Endothelial cell of umbilical vein (primary cell): Measurements from ENCODE around the gene LRRC17. TPM values are rescaled to one million over a fixed set of nuclear protein-coding genes. Genes with fewer than 3 reads are reported as not detected.

Experiments used
- BruUV-seq: library from RNA; stranded (reverse); fragments of 400-500 nt; replicated peaks from 2 replicates; lab custom pipeline; 2021; lab: Mats Ljungman, UMichigan
- CTCF ChIA-PET: fragments of 300-600, 350-600 bp; sonication (Branson Sonifier 250); formaldehyde crosslinking; loops from one replicate; lab custom pipeline; 2021; ENCODE audit warnings: antibody characterized with exemption, inconsistent platforms; lab: Charles Lee
- POLR2A ChIA-PET: fragments of 300-600, 350-600 bp; sonication (Branson Sonifier 250); formaldehyde crosslinking; loops from one replicate; lab custom pipeline; 2021; ENCODE audit warnings: antibody characterized with exemption, inconsistent platforms; lab: Charles Lee
- DNase-seq: peaks from one replicate; pipeline ENCODE4 v3.0.0-alpha.2; 2011; ENCODE audit warnings: low read depth, low spot score
- FAIRE-seq: peaks from 2 replicates; lab custom pipeline; 2011; peaks lifted over from hg19 to GRCh38; lab: Jason Lieb, UNC
- H2AFZ ChIP-seq: 2 replicates; pipeline ENCODE4 v1.6.0; 2012; ENCODE audit warnings: low read depth, low read length, control low read depth, inconsistent platforms
- H3K27ac ChIP-seq: 2 replicates; pipeline ENCODE4 v1.5.1; 2011; ENCODE audit warnings: low read depth, mild to moderate bottlenecking, control low read depth, low read length, moderate library complexity; ENCODE audit not compliant: insufficient read depth
- H3K27me3 ChIP-seq, 2 experiments: 2 replicates each; pipeline versions ENCODE4 v1.6.0 to v1.6.1; 2011; ENCODE audit warnings: low read length in 2 of 2, mixed read lengths in 1 of 2; ENCODE audit not compliant: control insufficient read depth in 2 of 2, insufficient read depth in 2 of 2
- H3K36me3 ChIP-seq, 2 experiments: 2 replicates in 1 of 2; 3 replicates in 1 of 2; pipeline ENCODE4 v1.5.1; 2011; ENCODE audit warnings: low read length in 2 of 2, mild to moderate bottlenecking in 1 of 2, moderate library complexity in 1 of 2; ENCODE audit not compliant: control insufficient read depth in 2 of 2, insufficient read depth in 2 of 2; ENCODE audit errors: extremely low read depth in 1 of 2
- H3K4me1 ChIP-seq: 3 replicates; pipeline ENCODE4 v1.5.1; 2011; ENCODE audit warnings: mild to moderate bottlenecking, low read length; ENCODE audit not compliant: control insufficient read depth, insufficient read depth; ENCODE audit errors: extremely low read depth
- H3K4me2 ChIP-seq: 2 replicates; pipeline ENCODE4 v1.6.1; 2011; ENCODE audit warnings: low read length, control low read depth, mixed read lengths; ENCODE audit not compliant: insufficient read depth
- H3K4me3 ChIP-seq, 3 experiments: fragments of 200-600 bp in 1 of 3; sonication (generic), shearing (Covaris generic) in 1 of 3; replicated peaks in 1 of 3; 2 replicates each; pipeline ENCODE4 v1.5.1; 2011 to 2016; ENCODE audit warnings: control low read depth in 3 of 3, low read length in 3 of 3, mild to moderate bottlenecking in 2 of 3, inconsistent platforms in 1 of 3, low read depth in 1 of 3, moderate library complexity in 1 of 3; ENCODE audit not compliant: insufficient read depth in 1 of 3
- H3K79me2 ChIP-seq: 2 replicates; pipeline ENCODE4 v1.6.0; 2012; ENCODE audit warnings: low read length, inconsistent platforms; ENCODE audit not compliant: control insufficient read depth, insufficient read depth
- H3K9ac ChIP-seq: replicated peaks from 2 replicates; pipeline ENCODE3; 2011; ENCODE audit warnings: low read length, control low read depth; ENCODE audit not compliant: insufficient read depth; ENCODE audit errors: extremely low read depth
- H3K9me1 ChIP-seq: replicated peaks from 3 replicates; pipeline ENCODE4 v1.6.0; 2011; ENCODE audit warnings: mild to moderate bottlenecking, low read length; ENCODE audit not compliant: control insufficient read depth, insufficient read depth; ENCODE audit errors: extremely low read depth
- H3K9me3 ChIP-seq: replicated peaks from 2 replicates; pipeline ENCODE4 v1.5.1; 2012; ENCODE audit warnings: low read length, inconsistent platforms; ENCODE audit not compliant: control insufficient read depth, insufficient read depth
- H4K20me1 ChIP-seq: replicated peaks from 2 replicates; pipeline ENCODE3; 2011; ENCODE audit warnings: mild to moderate bottlenecking, low read length; ENCODE audit not compliant: control insufficient read depth, insufficient read depth; ENCODE audit errors: extremely low read depth
- CTCF ChIP-seq, 2 donors: IDR thresholded peaks; 1 replicate in 1 of 2; 2 replicates in 1 of 2; pipeline ENCODE4 v1.5.1; 2011; ENCODE audit warnings: low read length in 2 of 2, mild to moderate bottlenecking in 2 of 2, moderate library complexity in 2 of 2, control low read depth in 1 of 2, inconsistent platforms in 1 of 2, low read depth in 1 of 2; ENCODE audit not compliant: insufficient read depth in 1 of 2; ENCODE audit errors: extremely low read depth in 1 of 2
- EZH2 ChIP-seq: IDR thresholded peaks from 2 replicates; pipeline ENCODE4 v1.6.1; 2012; ENCODE audit warnings: borderline replicate concordance, low read depth, mild to moderate bottlenecking, moderate library complexity, low read length, inconsistent platforms; ENCODE audit not compliant: severe bottlenecking
- FOS ChIP-seq: IDR thresholded peaks from 2 replicates; pipeline ENCODE4 v1.6.1; 2011; ENCODE audit warnings: mild to moderate bottlenecking, low read length, moderate library complexity, borderline replicate concordance; ENCODE audit not compliant: insufficient read depth
- GATA2 ChIP-seq: IDR thresholded peaks from 2 replicates; pipeline ENCODE4 v1.7.0; 2011; ENCODE audit warnings: low read depth, mild to moderate bottlenecking, moderate library complexity, mixed read lengths, low read length; ENCODE audit not compliant: insufficient read length, insufficient read depth
- JUN ChIP-seq: IDR thresholded peaks from 2 replicates; pipeline ENCODE4 v1.6.1; 2011; ENCODE audit warnings: borderline replicate concordance, low read depth; ENCODE audit not compliant: insufficient read length, insufficient read depth
- MAX ChIP-seq: IDR thresholded peaks from 2 replicates; pipeline ENCODE4 v1.6.1; 2011; ENCODE audit not compliant: insufficient read depth, insufficient read length
- MYC ChIP-seq: IDR thresholded peaks from one replicate; pipeline ENCODE4 v1.6.1; 2011; ENCODE audit warnings: mild to moderate bottlenecking, low read depth, low read length
- POLR2A ChIP-seq: IDR thresholded peaks from 2 replicates; pipeline ENCODE4 v1.6.1; 2012; ENCODE audit warnings: low read depth, mild to moderate bottlenecking, control low read depth, low read length
- POLR2AphosphoS5 ChIP-seq: IDR thresholded peaks from 2 replicates; pipeline ENCODE4 v1.6.1; 2012; ENCODE audit warnings: low read depth, mild to moderate bottlenecking, control low read depth, low read length, moderate library complexity; ENCODE audit not compliant: insufficient read depth
- dilution Hi-C: fragments of 300-500 bp; cut with MboI; formaldehyde crosslinking; loops from one replicate; pipeline ENCODE4 v1.15.0; 2019; ENCODE audit warnings: low sequenced_read_pairs; ENCODE audit not compliant: extremely low pct_ligation_motif_present
- intact Hi-C: fragments of 100-400 bp; cut with micrococcal nuclease; formaldehyde crosslinking; loops from one replicate; pipeline ENCODE4 v1.10.0; 2022
- polyA plus RNA-seq, 4 experiments: library from polyadenylated mRNA; depleted of rRNA in 3 of 4; stranded (reverse) in 3 of 4; unstranded in 1 of 4; fragments of >200 nt; gene quantifications; 2 replicates each; pipeline versions ENCODE4 v1.2.1 to v1.2.3, GENCODE V29; 2011 to 2012; ENCODE audit warnings: missing spikeins in 1 of 4
- total RNA-seq: library from RNA; stranded (reverse); gene quantifications from 2 replicates; pipeline ENCODE4 v1.2.3, GENCODE V29; 2021

LRRC17 gene
- total and polyA plus RNA-seq, 2 donors (not counting 3 experiments of a cell fraction or from before 2014, with no cell fraction given) = 22.7 to 33.7 TPM

- H3K4me2 ChIP-seq = no peak overlapping the region
- POLR2A ChIA-PET = no interaction called here
- no peak overlapping the region for H3K4me3 ChIP-seq
- no peak overlapping the region for H2AFZ ChIP-seq
- no TSS peak for BruUV-seq
- no peaks in the 10 kb centered on the region for H4K20me1 ChIP-seq
- H3K27ac ChIP-seq = no peak overlapping the region
- no peaks in the 10 kb centered on the region for H3K36me3 ChIP-seq
- H3K27me3 ChIP-seq = no peaks in the 10 kb centered on the region
- no peak overlapping the region for H3K9ac ChIP-seq
- TF ChIP-seq GATA2 (no peak), FOS (no peak), POLR2AphosphoS5 (no peak), MYC (no peak), JUN (no peak), POLR2A (no peak), EZH2 (no peak), CTCF (IDR thresholded peaks at IDR 0.05; ENCODE audit: extremely low read depth in 1 of 2, insufficient read depth in 1 of 2, low read depth in 1 of 2, low read length in 2 of 2) (no peak), MAX (no peak)
- FAIRE-seq (no peak), DNase-seq (no peak)
- H3K9me3 ChIP-seq = no peaks in the 10 kb centered on the region
- intact Hi-C loops (no loop called here), dilution Hi-C loops (no loop called here)
- H3K79me2 ChIP-seq = no peaks in the 10 kb centered on the region
- no peaks in the 10 kb centered on the region for H3K4me1 ChIP-seq
- no peaks in the 10 kb centered on the region for H3K9me1 ChIP-seq
- CTCF ChIA-PET = interaction anchor here (1.1 kb wide), 1 partner anchor 78 kb away, joined by 4 read pairs; no protein-coding TSS in a partner anchor
Observed at GRCh38 chr7:102983602-102984001, 70.8 kb downstream of the LRRC17 start.
